Lower leg skin (tissue), 3 donors: Measurements from ENCODE around the gene TRIM7.
"Not testable (repeated sequence)": the region's sequence is repeated elsewhere in the genome, so short reads cannot be mapped to it uniquely, and the experiment has no call there.

Experiments used
- CTCF ChIP-seq, 3 donors: fragments of 450-650 bp; IDR thresholded peaks; one replicate each; pipeline ENCODE4 v1.5.1; 2016; ENCODE audit warnings: antibody characterized with exemption in 3 of 3, mild to moderate bottlenecking in 3 of 3, moderate library complexity in 2 of 3
- POLR2A ChIP-seq, 2 donors: fragments of 450-650 bp; IDR thresholded peaks; one replicate each; pipeline ENCODE4 v1.6.1; 2016 to 2017; ENCODE audit warnings: antibody characterized with exemption in 2 of 2, mild to moderate bottlenecking in 1 of 2, moderate library complexity in 1 of 2

GRCh38 chr5:181177559-181177958, 27.4 kb downstream of the TRIM7 start:
- TF ChIP-seq CTCF, POLR2A (IDR thresholded peaks at IDR 0.05): not testable (repeated sequence)
